Right cardiac atrium (tissue), 5 donors: ENCODE measurements around the gene NECTIN2. TPM values are rescaled to one million over a fixed set of nuclear protein-coding genes. Genes with fewer than 3 reads are reported as not detected.

Source experiments
- ATAC-seq, 2 donors: fragments of 200-7000 bp; cut with Tn5 transposase; one replicate each; pipeline versions ENCODE4 v1.8.0 to v1.9.1; 2020; ENCODE audit warnings: moderate library complexity in 2 of 2, mild to moderate bottlenecking in 1 of 2
- DNase-seq, 3 donors: peaks; one replicate each; pipeline ENCODE4 v3.0.0-alpha.2; 2020
- H3K27ac ChIP-seq: one replicate; pipeline ENCODE4 v1.5.1; 2013; ENCODE audit warnings: mild to moderate bottlenecking, low read length, control low read depth, moderate library complexity
- H3K27me3 ChIP-seq: one replicate; pipeline ENCODE4 v1.6.1; 2013; ENCODE audit not compliant: control insufficient read depth, insufficient read depth
- H3K4me1 ChIP-seq: one replicate; pipeline ENCODE4 v1.6.1; 2013; ENCODE audit warnings: low read length; ENCODE audit not compliant: control insufficient read depth, insufficient read depth
- H3K4me3 ChIP-seq: one replicate; pipeline ENCODE4 v1.5.1; 2013; ENCODE audit warnings: low read length, control low read depth
- H3K9me3 ChIP-seq: one replicate; pipeline ENCODE4 v1.6.1; 2013; ENCODE audit warnings: low read length; ENCODE audit not compliant: control insufficient read depth
- WGBS: extraction: QIAGEN DNeasy Blood & Tissue Kit; methylation state at CpG from one replicate; pipeline ENCODE4 v1.1.7; 2013; 5-methylcytosine and 5-hydroxymethylcytosine counted together
- intact Hi-C, 4 donors: fragments of 100-400 bp; cut with DNase I; formaldehyde crosslinking; loops; one replicate each; pipeline versions ENCODE4 v1.11.0 to v1.14.0; 2022 to 2023
- polyA plus RNA-seq: library from polyadenylated mRNA; stranded (reverse); fragments of 200-250 nt; gene quantifications from one replicate; pipeline ENCODE4 v1.2.3, GENCODE V29; 2013
- total RNA-seq, 4 donors: library from RNA; stranded (reverse); fragmentation: NEBNext Ultra II Directional; extraction: Animal tissue kit (Norgen Biotek cat#: 25700); gene quantifications; one replicate each; pipeline ENCODE4 v1.2.1, GENCODE V29; 2021
- donor health status: healthy with polysubstance abuse.
- donor health status: DM: no; HTN: yes; CAD: no.
- donor health status: DM: no; HTN: no; CAD: no.
- donor health status: DM: no; HTN: yes; CAD: no; lungs with severe emphysema.
- donor health status: DM: yes; HTN: yes; CAD: no.

NECTIN2 gene
- total and polyA plus RNA-seq, 5 donors, result 44.2 to 106 (median 57.0) TPM

DNA sequence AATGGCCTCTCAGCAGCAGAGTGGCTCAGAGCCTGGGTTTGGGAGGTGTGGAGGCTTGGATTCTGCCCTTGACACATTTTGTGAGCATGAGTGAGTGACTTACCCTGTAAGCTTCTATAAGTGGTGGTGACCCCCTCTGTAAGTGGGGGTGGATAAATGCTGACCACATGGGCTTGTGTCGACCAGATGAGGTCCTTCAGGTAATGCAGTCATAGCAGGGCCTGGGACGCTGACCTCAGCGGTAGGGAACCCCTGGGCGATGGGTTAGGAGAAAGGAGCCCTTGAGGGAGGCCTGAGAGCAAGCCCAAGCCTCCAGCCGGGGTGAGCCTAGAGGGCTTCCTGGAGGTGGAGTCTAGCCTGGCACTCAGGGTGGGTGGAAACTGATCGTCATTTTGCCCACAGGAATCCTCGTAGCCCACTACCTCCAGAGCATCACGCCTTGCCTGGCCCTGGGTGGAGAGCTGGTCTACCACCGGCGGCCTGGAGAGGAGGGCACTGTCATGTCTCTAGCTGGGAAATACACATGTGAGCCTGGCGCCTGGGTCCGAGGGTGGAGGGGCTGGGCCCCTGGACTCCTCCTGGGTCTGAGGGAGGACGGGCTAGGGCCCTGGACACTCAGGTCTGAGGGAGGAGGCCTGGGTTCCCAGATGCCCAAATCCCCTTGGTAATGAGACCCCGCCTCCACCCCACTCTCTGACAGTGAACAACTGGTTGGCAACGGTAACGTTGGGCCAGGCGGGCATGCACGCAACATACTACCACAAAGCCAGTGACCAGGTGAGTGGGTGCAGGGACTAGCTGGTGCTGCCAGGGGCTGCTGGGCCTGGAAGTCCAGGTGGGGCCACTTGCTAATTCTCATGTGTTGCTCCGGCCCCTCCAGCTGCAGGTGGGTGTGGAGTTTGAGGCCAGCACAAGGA is 54.5 kb downstream of the NECTIN2 start:
- Histone ChIP-seq H3K4me3 (no peak overlapping the region), H3K9me3 (no peaks in the 10 kb centered on the region), H3K4me1 (no peaks in the 10 kb centered on the region), H3K27ac (no peak overlapping the region), H3K27me3 (no peaks in the 10 kb centered on the region)
- intact Hi-C loops, result loop anchor here (5.0 to 10.0 kb wide), 3 partner anchors 47 to 154 kb away; partner anchors contain the start of gene APOC2 (in 1 of the 4)
- no peak for ATAC-seq
- 93% methylated on average over 19 of the region's 19 CpGs for WGBS
- DNase-seq, result no peak

DNA sequence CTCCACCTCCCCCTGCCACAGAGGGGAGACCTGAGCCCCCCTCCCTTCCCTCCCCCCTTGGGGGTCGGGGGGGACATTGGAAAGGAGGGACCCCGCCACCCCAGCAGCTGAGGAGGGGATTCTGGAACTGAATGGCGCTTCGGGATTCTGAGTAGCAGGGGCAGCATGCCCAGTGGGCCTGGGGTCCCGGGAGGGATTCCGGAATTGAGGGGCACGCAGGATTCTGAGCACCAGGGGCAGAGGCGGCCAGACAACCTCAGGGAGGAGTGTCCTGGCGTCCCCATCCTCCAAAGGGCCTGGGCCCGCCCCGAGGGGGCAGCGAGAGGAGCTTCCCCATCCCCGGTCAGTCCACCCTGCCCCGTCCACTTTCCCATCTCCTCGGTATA is 57.1 kb downstream of the NECTIN2 start:
- H3K4me1 ChIP-seq, result no peaks in the 10 kb centered on the region
- ATAC-seq (peak in 1 of 2 donors; percentile 9), DNase-seq (peak in 1 of 3 donors; percentile 50)
- WGBS, result 73% methylated on average over 15 of the region's 15 CpGs
- H3K9me3 ChIP-seq, result no peaks in the 10 kb centered on the region
- no peak overlapping the region for H3K4me3 ChIP-seq
- no peak overlapping the region for H3K27ac ChIP-seq
- H3K27me3 ChIP-seq, result no peaks in the 10 kb centered on the region
- intact Hi-C loops, result loop anchor here (5.0 to 10.0 kb wide), 3 partner anchors 44 to 152 kb away; partner anchors contain the start of gene APOC2 (in 1 of the 4)

DNA sequence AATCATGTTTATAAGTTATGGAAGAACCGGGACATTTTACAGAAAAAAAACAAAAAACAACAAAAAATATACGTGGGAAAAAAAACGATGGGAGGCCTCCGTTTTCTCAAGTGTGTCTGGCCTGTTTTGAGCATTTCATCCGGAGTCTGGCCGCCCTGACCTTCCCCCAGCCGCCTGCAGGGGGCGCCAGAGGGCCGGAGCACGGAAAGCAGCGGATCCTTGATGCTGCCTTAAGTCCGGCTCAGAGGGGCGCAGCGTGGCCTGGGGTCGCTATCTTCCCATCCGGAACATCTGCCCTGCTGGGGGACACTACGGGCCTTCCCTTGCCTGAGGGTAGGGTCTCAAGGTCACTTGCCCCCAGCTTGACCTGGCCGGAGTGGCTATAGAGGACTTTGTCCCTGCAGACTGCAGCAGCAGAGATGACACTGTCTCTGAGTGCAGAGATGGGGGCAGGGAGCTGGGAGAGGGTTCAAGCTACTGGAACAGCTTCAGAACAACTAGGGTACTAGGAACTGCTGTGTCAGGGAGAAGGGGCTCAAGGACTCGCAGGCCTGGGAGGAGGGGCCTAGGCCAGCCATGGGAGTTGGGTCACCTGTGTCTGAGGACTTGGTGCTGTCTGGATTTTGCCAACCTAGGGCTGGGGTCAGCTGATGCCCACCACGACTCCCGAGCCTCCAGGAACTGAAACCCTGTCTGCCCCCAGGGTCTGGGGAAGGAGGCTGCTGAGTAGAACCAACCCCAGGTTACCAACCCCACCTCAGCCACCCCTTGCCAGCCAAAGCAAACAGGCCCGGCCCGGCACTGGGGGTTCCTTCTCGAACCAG is 57.7 kb downstream of the NECTIN2 start:
- H3K4me1 ChIP-seq, result no peaks in the 10 kb centered on the region
- no peaks in the 10 kb centered on the region for H3K27me3 ChIP-seq
- peak; percentile 58 to 67 for ATAC-seq
- no peak overlapping the region for H3K4me3 ChIP-seq
- peak; percentile 66 to 90 (median 89) for DNase-seq
- H3K9me3 ChIP-seq, result no peaks in the 10 kb centered on the region
- intact Hi-C loops, result loop anchor here (5.0 to 10.0 kb wide), 3 partner anchors 43 to 151 kb away; partner anchors contain the start of gene APOC2 (in 1 of the 4)
- H3K27ac ChIP-seq, result no peak overlapping the region
- 17% methylated on average over 24 of the region's 24 CpGs for WGBS

DNA sequence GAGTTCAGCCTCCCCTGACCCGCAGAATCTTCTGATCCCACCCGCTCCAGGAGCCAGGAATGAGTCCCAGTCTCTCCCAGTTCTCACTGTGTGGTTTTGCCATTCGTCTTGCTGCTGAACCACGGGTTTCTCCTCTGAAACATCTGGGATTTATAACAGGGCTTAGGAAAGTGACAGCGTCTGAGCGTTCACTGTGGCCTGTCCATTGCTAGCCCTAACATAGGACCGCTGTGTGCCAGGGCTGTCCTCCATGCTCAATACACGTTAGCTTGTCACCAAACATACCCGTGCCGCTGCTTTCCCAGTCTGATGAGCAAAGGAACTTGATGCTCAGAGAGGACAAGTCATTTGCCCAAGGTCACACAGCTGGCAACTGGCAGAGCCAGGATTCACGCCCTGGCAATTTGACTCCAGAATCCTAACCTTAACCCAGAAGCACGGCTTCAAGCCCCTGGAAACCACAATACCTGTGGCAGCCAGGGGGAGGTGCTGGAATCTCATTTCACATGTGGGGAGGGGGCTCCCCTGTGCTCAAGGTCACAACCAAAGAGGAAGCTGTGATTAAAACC is 58.4 kb downstream of the NECTIN2 start:
- ATAC-seq (no peak), DNase-seq (no peak)
- no peaks in the 10 kb centered on the region for H3K9me3 ChIP-seq
- WGBS, result 70% methylated on average over 12 of the region's 12 CpGs
- intact Hi-C loops, result loop anchor here (5.0 to 10.0 kb wide), 3 partner anchors 43 to 150 kb away; partner anchors contain the start of gene APOC2 (in 1 of the 4)
- no peaks in the 10 kb centered on the region for H3K27me3 ChIP-seq
- H3K4me3 ChIP-seq, result no peak overlapping the region
- H3K4me1 ChIP-seq, result no peaks in the 10 kb centered on the region
- no peak overlapping the region for H3K27ac ChIP-seq

DNA sequence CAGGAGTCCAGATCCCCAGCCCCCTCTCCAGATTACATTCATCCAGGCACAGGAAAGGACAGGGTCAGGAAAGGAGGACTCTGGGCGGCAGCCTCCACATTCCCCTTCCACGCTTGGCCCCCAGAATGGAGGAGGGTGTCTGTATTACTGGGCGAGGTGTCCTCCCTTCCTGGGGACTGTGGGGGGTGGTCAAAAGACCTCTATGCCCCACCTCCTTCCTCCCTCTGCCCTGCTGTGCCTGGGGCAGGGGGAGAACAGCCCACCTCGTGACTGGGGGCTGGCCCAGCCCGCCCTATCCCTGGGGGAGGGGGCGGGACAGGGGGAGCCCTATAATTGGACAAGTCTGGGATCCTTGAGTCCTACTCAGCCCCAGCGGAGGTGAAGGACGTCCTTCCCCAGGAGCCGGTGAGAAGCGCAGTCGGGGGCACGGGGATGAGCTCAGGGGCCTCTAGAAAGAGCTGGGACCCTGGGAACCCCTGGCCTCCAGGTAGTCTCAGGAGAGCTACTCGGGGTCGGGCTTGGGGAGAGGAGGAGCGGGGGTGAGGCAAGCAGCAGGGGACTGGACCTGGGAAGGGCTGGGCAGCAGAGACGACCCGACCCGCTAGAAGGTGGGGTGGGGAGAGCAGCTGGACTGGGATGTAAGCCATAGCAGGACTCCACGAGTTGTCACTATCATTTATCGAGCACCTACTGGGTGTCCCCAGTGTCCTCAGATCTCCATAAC is 59.5 kb downstream of the NECTIN2 start, which contains the start of gene APOE:
Gene APOE (plus strand): TSS at position 360 of the 724 bp plus-strand sequence. CDS start 829 bp downstream, outside the sequence.
- Histone ChIP-seq H3K27ac (no peak within 1 kb of the TSS), H3K9me3 (no peaks in the 10 kb centered on the region), H3K27me3 (no peaks in the 10 kb centered on the region), H3K4me3 (peak within 1 kb of the TSS; percentile 12), H3K4me1 (no peaks in the 10 kb centered on the region)
- WGBS, result 1% methylated on average over 20 of the region's 20 CpGs
- intact Hi-C loops, result loop anchor here in 3 of 4 donors (5.0 to 10.0 kb wide), 2 partner anchors 37 to 149 kb away; partner anchors contain the start of gene APOC4 (in 1 of the 3)
- ATAC-seq, result peak; percentile 9 to 19
- peak in 1 of 3 donors; percentile 71 for DNase-seq

DNA sequence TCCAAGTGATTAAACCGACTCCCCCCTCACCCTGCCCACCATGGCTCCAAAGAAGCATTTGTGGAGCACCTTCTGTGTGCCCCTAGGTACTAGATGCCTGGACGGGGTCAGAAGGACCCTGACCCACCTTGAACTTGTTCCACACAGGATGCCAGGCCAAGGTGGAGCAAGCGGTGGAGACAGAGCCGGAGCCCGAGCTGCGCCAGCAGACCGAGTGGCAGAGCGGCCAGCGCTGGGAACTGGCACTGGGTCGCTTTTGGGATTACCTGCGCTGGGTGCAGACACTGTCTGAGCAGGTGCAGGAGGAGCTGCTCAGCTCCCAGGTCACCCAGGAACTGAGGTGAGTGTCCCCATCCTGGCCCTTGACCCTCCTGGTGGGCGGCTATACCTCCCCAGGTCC is 61.5 kb downstream of the NECTIN2 start:
- ATAC-seq (no peak), DNase-seq (no peak)
- Histone ChIP-seq H3K9me3 (no peaks in the 10 kb centered on the region), H3K27ac (no peak overlapping the region), H3K27me3 (no peaks in the 10 kb centered on the region), H3K4me1 (no peaks in the 10 kb centered on the region), H3K4me3 (no peak overlapping the region)
- WGBS, result 92% methylated on average over 12 of the region's 12 CpGs
- intact Hi-C loops, result loop anchor here in 3 of 4 donors (5.0 to 10.0 kb wide), 2 partner anchors 35 to 147 kb away; partner anchors contain the start of gene APOC4 (in 1 of the 3)

DNA sequence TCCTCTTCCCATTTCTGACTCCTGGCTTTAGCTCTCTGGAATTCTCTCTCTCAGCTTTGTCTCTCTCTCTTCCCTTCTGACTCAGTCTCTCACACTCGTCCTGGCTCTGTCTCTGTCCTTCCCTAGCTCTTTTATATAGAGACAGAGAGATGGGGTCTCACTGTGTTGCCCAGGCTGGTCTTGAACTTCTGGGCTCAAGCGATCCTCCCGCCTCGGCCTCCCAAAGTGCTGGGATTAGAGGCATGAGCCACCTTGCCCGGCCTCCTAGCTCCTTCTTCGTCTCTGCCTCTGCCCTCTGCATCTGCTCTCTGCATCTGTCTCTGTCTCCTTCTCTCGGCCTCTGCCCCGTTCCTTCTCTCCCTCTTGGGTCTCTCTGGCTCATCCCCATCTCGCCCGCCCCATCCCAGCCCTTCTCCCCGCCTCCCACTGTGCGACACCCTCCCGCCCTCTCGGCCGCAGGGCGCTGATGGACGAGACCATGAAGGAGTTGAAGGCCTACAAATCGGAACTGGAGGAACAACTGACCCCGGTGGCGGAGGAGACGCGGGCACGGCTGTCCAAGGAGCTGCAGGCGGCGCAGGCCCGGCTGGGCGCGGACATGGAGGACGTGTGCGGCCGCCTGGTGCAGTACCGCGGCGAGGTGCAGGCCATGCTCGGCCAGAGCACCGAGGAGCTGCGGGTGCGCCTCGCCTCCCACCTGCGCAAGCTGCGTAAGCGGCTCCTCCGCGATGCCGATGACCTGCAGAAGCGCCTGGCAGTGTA is 62.2 kb downstream of the NECTIN2 start:
- H3K4me1 ChIP-seq, result no peaks in the 10 kb centered on the region
- no peaks in the 10 kb centered on the region for H3K9me3 ChIP-seq
- intact Hi-C loops, result loop anchor here in 3 of 4 donors (5.0 to 10.0 kb wide), 2 partner anchors 34 to 147 kb away; partner anchors contain the start of gene APOC4 (in 1 of the 3)
- DNase-seq (peak in 1 of 3 donors; percentile 56), ATAC-seq (no peak)
- 95% methylated on average over 46 of the region's 46 CpGs for WGBS
- no peak overlapping the region for H3K27ac ChIP-seq
- no peak overlapping the region for H3K4me3 ChIP-seq
- H3K27me3 ChIP-seq, result no peaks in the 10 kb centered on the region

DNA sequence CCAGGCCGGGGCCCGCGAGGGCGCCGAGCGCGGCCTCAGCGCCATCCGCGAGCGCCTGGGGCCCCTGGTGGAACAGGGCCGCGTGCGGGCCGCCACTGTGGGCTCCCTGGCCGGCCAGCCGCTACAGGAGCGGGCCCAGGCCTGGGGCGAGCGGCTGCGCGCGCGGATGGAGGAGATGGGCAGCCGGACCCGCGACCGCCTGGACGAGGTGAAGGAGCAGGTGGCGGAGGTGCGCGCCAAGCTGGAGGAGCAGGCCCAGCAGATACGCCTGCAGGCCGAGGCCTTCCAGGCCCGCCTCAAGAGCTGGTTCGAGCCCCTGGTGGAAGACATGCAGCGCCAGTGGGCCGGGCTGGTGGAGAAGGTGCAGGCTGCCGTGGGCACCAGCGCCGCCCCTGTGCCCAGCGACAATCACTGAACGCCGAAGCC is 62.8 kb downstream of the NECTIN2 start:
- 96% methylated on average over 44 of the region's 44 CpGs for WGBS
- no peaks in the 10 kb centered on the region for H3K4me1 ChIP-seq
- no peak for DNase-seq
- H3K27me3 ChIP-seq, result no peaks in the 10 kb centered on the region
- no peak for ATAC-seq
- H3K4me3 ChIP-seq, result no peak overlapping the region
- no peaks in the 10 kb centered on the region for H3K9me3 ChIP-seq
- H3K27ac ChIP-seq, result no peak overlapping the region
- intact Hi-C loops, result loop anchor here in 3 of 4 donors (5.0 to 10.0 kb wide), 2 partner anchors 33 to 146 kb away; partner anchors contain the start of gene APOC4 (in 1 of the 3)

DNA sequence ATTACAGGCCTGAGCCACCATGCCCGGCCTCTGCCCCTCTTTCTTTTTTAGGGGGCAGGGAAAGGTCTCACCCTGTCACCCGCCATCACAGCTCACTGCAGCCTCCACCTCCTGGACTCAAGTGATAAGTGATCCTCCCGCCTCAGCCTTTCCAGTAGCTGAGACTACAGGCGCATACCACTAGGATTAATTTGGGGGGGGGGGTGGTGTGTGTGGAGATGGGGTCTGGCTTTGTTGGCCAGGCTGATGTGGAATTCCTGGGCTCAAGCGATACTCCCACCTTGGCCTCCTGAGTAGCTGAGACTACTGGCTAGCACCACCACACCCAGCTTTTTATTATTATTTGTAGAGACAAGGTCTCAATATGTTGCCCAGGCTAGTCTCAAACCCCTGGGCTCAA is 63.7 kb downstream of the NECTIN2 start:
- intact Hi-C loops, result loop anchor here in 3 of 4 donors (5.0 to 10.0 kb wide), 3 partner anchors 33 to 145 kb away; partner anchors contain the start of genes APOC2 (in 1 of the 3) and APOC4 (in 1 of the 3)
- ATAC-seq (no peak), DNase-seq (no peak)
- Histone ChIP-seq H3K4me3 (no peak overlapping the region), H3K27ac (no peak overlapping the region), H3K4me1 (no peaks in the 10 kb centered on the region), H3K9me3 (no peaks in the 10 kb centered on the region), H3K27me3 (no peaks in the 10 kb centered on the region)
- 78% methylated on average over 5 of the region's 5 CpGs for WGBS
